Choroid plexus epithelial cell (primary cell): ENCODE results near the gene PKIG.

Source experiments
- DNase-seq: peaks from one replicate; pipeline ENCODE4 v3.0.0-alpha.2; 2010; ENCODE audit warnings: low read depth
- H3K4me3 ChIP-seq: 2 replicates; pipeline ENCODE4 v1.5.1; 2011; ENCODE audit warnings: low read depth, mild to moderate bottlenecking, control low read depth, low read length, moderate library complexity
- CTCF ChIP-seq: conservative IDR thresholded peaks from 2 replicates; pipeline ENCODE4 v1.5.1; 2011; ENCODE audit warnings: low read depth, mild to moderate bottlenecking, control low read depth, inconsistent platforms, low read length, moderate library complexity

The PKIG gene

DNA sequence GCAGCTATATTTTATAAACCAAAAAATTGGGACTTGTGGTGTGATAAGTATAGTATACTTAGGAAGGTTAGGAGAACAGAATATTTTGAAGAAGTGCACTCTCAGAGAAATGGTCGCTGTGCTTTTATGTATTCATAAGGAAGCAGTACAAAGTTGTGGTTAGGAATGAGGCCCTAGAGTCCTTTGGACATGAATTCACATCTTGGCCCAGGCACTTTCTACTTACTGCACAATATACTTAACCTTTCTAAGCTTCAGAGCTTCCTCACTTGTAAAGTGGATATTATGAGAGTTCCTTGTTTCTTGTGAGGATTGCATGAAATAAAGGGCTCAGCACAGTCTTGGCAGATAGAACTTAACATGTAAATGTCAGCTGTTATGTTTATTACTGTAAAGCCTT is 39.5 kb upstream of the PKIG start:
- no peak for DNase-seq
- no peak for TF ChIP-seq CTCF
- H3K4me3 ChIP-seq: no peak overlapping the region

DNA sequence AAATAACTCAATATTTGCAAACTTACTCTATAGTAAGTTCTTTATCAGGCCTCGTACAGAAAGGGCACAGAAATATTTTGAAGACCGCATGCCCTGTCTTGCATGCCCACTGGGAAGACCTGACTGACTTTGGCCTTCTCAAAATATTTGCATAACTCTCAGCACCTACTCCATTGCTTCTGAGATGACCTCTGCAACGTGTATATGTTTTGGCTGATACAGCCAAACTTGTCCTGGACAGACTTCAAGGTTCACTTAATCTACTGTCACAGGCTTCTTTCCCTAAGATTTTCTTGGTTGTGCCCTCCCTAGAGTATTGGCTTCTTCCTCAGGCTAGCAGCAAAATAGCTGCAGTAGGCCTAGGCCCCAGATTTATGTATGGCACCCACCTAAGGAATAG is 39.0 kb upstream of the PKIG start:
- H3K4me3 ChIP-seq: no peak overlapping the region
- no peak for DNase-seq
- no peak for TF ChIP-seq CTCF

DNA sequence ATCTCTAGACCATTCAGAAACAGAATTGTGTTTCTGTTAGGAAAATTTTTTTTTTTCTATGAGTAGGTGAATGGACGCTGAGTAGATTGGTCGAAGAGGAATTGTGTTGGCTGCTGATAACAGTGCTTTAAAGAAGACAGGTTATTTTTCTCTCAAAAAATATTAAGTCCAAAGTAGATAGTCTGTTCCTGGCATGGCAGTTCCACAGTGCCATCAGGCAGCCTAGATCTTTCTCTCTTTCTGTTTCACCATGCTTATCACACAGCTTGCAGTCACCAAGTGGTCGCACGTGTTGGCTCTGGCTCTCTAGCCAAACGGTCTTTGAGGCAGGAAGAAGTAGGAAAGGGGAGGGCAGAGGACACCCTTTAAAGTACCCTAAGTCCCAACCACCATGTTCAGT is 38.1 kb upstream of the PKIG start:
- DNase-seq: no peak
- no peak for TF ChIP-seq CTCF
- no peak overlapping the region for H3K4me3 ChIP-seq

DNA sequence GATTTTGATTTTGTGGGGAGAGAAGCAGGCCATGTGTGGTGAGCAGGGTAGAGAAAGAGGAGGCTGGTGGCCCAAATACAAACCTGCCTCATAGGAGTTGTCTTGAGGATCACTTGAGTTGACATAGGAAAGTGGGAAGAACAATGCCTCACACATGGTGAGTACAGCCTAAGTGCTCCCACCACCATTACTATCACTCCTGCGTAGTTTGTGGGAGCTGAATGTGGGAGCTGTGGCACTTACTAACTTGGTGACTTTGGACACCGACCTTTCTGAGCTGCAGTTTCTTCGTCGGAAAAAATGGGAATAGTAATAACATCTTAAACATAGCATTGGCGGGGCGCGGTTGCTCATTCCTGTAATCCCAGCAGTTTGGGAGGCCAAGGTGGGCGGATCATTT is 35.0 kb upstream of the PKIG start:
- no peak for DNase-seq
- TF ChIP-seq CTCF: no peak
- H3K4me3 ChIP-seq: no peak overlapping the region

GRCh38 chr20:44549123-44549522 is 33.3 kb upstream of the PKIG start:
- H3K4me3 ChIP-seq: no peak overlapping the region
- DNase-seq: no peak
- TF ChIP-seq CTCF: no peak

DNA sequence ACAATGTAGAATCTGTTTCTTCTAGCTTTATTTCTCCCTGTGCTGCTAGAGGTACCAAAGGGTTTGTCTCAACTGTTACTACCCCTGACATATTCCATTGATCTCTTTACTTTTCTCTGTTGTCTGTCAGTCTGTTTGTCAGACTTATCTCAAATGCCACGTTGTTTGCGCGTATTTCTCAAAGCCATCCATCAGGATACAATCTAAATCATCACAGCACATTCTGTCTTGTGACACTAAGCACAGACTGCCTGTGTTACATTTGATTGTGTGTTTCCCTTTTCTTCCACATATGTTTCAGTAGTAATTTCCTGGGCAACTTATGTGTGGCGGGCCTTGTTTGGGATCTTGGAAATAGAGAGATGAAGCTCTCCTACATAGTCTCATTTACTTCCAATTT is 30.3 kb upstream of the PKIG start:
- TF ChIP-seq CTCF: no peak

DNA sequence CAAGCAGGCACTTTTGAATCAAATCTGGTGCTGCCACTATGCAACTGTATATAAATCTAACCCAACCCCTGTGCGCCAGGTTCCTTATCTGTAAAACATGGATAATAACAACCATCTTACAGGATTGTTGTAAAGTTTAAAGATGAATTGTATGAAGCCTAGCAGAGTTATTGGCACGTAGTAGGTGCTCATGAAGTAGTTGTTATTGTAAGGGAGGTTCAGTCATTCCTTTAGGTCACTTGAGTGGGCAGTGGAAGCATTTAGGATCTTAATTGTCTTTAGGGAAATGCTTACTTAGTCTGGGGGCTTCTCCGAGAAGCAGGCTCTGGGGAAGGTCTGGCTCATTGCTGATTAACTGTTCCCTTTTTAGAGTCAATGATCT is 29.8 kb upstream of the PKIG start:
- H3K4me3 ChIP-seq: no peak overlapping the region
- no peak for TF ChIP-seq CTCF
- no peak for DNase-seq

More for the DNA sequence above, 30.3 kb upstream of the PKIG start:
- DNase-seq: no peak
- no peak overlapping the region for H3K4me3 ChIP-seq
